GM23248 (cell line): Measurements from ENCODE around the gene SLC8A1.

Experiments used
- EZH2 ChIP-seq: fragments of 200-600 bp; sonication (generic); IDR thresholded peaks from 2 replicates; pipeline ENCODE4 v1.6.1; 2018; ENCODE audit warnings: antibody characterized with exemption, mild to moderate bottlenecking; ENCODE audit not compliant: insufficient read depth, poor library complexity, severe bottlenecking
- EZH2phosphoT487 ChIP-seq: fragments of 200-600 bp; sonication (generic); IDR thresholded peaks from 2 replicates; pipeline ENCODE4 v1.6.1; 2018; ENCODE audit warnings: antibody characterized with exemption, moderate library complexity, mild to moderate bottlenecking, low read depth; ENCODE audit not compliant: insufficient read depth

GRCh38 chr2:40276076-40276475 is 175.8 kb downstream of the SLC8A1 start:
- TF ChIP-seq EZH2 (no peak), EZH2phosphoT487 (no peak)
